ENCODE data around the gene BBS7. TPM values are rescaled to one million over a fixed set of nuclear protein-coding genes. Genes with fewer than 3 reads are reported as not detected.

Gene BBS7
- total and polyA plus RNA-seq, 2 of the 13 experiments (the other 11 are each of a cell fraction or from before 2014, with no cell fraction given) = 9.0 to 15.7 TPM

GRCh38 chr4:121799208-121799823 is 71.0 kb downstream of the BBS7 start (continued):
- TF ChIP-seq ZHX2 (IDR thresholded peaks at IDR 0.05; ENCODE audit: low read depth) (no peak), ZHX2 (CRISPR knock-in tag; IDR thresholded peaks at IDR 0.05; ENCODE audit: borderline replicate concordance) (no peak), ZFAT (CRISPR knock-in tag; conservative IDR thresholded peaks at IDR 0.05) (no peak), ZNF431 (CRISPR knock-in tag; IDR thresholded peaks at IDR 0.05; ENCODE audit: borderline replicate concordance, low read depth) (no peak), ZNF720 (CRISPR knock-in tag; IDR thresholded peaks at IDR 0.05) (no peak), ZNF615 (CRISPR knock-in tag; IDR thresholded peaks at IDR 0.05; ENCODE audit: borderline replicate concordance) (no peak), ZBTB44 (CRISPR knock-in tag; IDR thresholded peaks at IDR 0.05) (no peak), ZFP36L2 (CRISPR knock-in tag; IDR thresholded peaks at IDR 0.05) (no peak), SIX4 (CRISPR knock-in tag; IDR thresholded peaks at IDR 0.05) (no peak), KLF9 (CRISPR knock-in tag; IDR thresholded peaks at IDR 0.05; ENCODE audit: low read depth) (no peak), ASH2L (IDR thresholded peaks at IDR 0.05; ENCODE audit: insufficient read length, low read depth, low read length) (peak; percentile 78), EHMT2 (IDR thresholded peaks at IDR 0.05; ENCODE audit: borderline replicate concordance, low read depth, low read length) (peak; percentile 82), CTCF (CRISPR knock-in tag; IDR thresholded peaks at IDR 0.05) (no peak), ARID5B (CRISPR knock-in tag; IDR thresholded peaks at IDR 0.05) (peak; percentile 52; the same call in 1 of the 2 replicates), ZNF782 (CRISPR knock-in tag; IDR thresholded peaks at IDR 0.05; ENCODE audit: borderline replicate concordance) (no peak), MAF1 (CRISPR knock-in tag; IDR thresholded peaks at IDR 0.05; ENCODE audit: borderline replicate concordance) (no peak), RFXANK (CRISPR knock-in tag; IDR thresholded peaks at IDR 0.05) (no peak)

All from HepG2 (cell line).